GM12891 (cell line): ENCODE measurements around the gene PDE6B.

ENCODE experiments used
- DNase-seq: peaks from one replicate; pipeline ENCODE4 v3.0.0; 2011; ENCODE audit warnings: low spot score; ENCODE audit not compliant: insufficient read length
- FAIRE-seq: peaks from 2 replicates; lab custom pipeline; 2011; peaks lifted over from hg19 to GRCh38; lab: Jason Lieb, UNC
- PAX5 ChIP-seq: IDR thresholded peaks from 2 replicates; pipeline ENCODE4 v1.6.1; 2011; ENCODE audit warnings: low read length, moderate library complexity, mild to moderate bottlenecking; ENCODE audit not compliant: insufficient read depth, severe bottlenecking
- POLR2A ChIP-seq: IDR thresholded peaks from 2 replicates; pipeline ENCODE4 v1.6.1; 2011; ENCODE audit warnings: low read depth, low read length, control low read depth
- POLR2AphosphoS5 ChIP-seq: IDR thresholded peaks from 2 replicates; pipeline ENCODE4 v1.6.1; 2011; ENCODE audit warnings: low read depth, low read length, control low read depth
- POU2F2 ChIP-seq: IDR thresholded peaks from 2 replicates; pipeline ENCODE4 v1.6.1; 2011; ENCODE audit warnings: low read depth, mild to moderate bottlenecking, control low read depth, low read length, moderate library complexity
- SPI1 ChIP-seq: IDR thresholded peaks from 2 replicates; pipeline ENCODE4 v1.6.1; 2011; ENCODE audit warnings: low read depth, low read length, control low read depth
- TAF1 ChIP-seq: IDR thresholded peaks from 2 replicates; pipeline ENCODE4 v1.6.1; 2011; ENCODE audit warnings: low read depth, low read length, control low read depth

The PDE6B gene

DNA sequence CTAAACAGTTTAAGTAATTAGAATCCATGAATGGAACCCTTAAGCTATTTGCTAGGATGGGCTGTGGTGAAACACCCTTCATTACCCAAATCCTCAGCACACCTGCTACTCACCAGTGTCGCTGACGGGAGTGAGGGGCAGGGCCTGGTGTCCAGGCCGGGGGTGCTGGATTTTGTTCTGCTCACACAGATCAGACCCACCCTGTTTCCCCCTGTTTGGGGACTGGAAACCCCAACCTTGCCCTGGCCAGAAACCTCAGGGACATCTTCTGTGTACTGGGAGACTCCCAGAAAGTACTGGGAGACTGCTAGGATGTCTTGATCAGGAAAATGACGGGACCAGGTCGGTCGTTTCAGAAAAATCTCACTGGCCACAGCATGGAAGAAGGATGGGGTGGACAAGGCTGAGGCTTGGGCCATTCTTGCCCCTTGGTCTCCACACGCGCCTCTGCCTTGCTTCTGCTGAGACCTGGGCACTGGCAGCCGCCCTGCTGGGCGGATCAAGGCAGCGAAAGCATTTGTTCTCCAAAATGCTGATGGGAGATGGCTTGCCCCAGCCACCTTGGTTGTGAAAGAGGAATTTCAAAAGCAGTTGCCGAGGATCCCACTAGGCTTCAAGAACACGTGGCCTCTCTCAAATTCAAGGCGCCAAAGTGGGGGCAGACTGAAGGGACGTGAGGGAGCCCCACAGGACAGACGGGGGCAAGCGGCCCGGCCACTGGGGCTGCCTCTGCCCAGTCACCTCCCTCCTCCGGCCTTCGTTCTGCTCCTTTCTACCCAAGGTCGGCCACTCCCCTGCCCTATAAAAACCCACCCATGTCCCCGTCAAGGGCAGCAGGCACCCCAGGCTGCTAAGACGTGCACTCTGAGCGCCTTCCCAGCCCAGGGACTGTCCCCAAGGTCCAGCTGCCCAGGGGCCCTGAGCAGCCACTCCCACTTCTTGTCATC, 23.5 kb upstream of the PDE6B start:
- TF ChIP-seq TAF1 (no peak), POLR2A (no peak), PAX5 (no peak), SPI1 (no peak), POLR2AphosphoS5 (no peak), POU2F2 (no peak)
- no peak for DNase-seq

DNA sequence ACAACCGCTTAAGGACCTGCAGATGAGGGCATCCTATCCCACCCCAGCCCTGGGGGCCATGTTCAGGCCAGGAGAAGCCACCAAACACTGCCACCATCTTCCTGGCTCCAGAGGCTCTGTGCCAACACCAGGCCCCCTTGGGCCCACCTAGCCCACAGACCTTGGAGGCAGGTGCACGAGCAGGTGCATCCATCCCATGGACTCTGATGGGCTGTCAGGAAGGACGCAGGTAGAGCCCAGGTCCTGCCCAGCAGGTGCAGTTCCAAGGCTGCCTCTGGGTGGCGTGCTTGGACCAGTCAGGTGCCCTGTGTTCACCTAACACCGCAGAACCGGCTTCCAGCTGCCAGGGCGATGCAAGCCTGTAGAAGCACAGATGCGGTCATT, 22.8 kb upstream of the PDE6B start:
- DNase-seq = no peak

More for the DNA sequence above, 23.5 kb upstream of the PDE6B start:
- FAIRE-seq = no peak

DNA sequence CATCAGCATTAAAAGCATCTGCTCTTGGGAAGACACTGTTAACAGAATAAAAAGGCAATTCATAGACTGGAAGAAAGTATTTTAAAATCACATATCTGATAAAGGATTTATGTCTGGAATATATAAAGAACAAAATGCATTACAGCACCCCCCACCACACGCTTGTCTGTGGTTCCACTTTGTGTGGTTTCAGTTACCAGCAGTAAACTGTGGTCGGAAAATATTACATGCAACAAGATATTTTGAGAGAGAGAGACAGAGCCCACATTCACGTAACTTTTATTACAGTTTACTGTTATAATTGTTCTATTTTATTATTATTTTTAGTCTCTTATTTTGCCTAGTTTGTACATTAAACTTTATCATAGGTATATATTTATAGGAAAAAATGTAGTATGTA, 21.2 kb upstream of the PDE6B start:
- TF ChIP-seq POLR2AphosphoS5 (no peak), POU2F2 (no peak), PAX5 (no peak), POLR2A (no peak), SPI1 (no peak), TAF1 (no peak)
- DNase-seq (no peak), FAIRE-seq (no peak)

More for the DNA sequence above, 22.8 kb upstream of the PDE6B start:
- no peak for FAIRE-seq
- TF ChIP-seq POLR2AphosphoS5 = no peak
- TF ChIP-seq SPI1 = no peak
- TF ChIP-seq POU2F2 = no peak
- TF ChIP-seq TAF1 = no peak
- TF ChIP-seq POLR2A = no peak
- TF ChIP-seq PAX5 = no peak

DNA sequence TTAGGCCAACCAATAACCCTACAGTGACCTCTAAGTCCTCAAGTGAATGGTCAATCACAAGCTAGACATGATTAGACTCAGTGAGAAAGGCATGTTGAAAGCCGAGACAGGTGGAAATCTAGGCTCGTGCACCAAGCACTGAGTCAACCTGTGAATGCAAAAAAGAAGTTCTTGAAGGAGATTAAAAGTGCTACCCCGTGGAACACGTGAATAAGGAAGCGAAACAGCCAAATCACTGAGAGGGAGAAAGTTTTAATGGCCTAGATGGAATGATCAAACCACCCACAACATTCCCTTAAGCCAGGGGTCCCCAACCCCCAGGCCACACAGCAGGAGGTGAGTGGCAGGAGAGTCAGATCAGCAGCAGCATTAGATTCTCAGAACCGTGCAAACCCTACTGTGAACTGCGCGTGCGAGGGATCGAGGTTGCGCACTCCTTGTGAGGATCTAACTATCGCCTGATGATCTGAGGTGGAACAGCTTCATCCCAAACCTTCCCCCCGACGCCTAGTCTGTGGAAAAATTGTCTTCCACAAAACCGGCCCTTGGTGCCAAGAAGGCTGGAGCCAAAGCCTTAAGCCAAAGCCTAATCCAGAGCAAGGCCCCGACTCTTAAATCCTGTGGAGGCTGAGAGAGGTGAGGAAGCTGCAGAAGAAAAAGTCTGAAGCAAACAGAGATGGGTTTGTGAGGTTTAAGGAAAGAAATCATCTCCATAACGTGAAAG, 19.5 kb upstream of the PDE6B start:
- no peak for DNase-seq
- no peak for TF ChIP-seq POLR2AphosphoS5
- 0 out of 2 replicates have a peak, but pooled peaks have one; percentile 15 for TF ChIP-seq SPI1
- no peak for TF ChIP-seq POLR2A
- no peak for TF ChIP-seq PAX5
- TF ChIP-seq TAF1 = no peak
- no peak for TF ChIP-seq POU2F2
- no peak for FAIRE-seq

DNA sequence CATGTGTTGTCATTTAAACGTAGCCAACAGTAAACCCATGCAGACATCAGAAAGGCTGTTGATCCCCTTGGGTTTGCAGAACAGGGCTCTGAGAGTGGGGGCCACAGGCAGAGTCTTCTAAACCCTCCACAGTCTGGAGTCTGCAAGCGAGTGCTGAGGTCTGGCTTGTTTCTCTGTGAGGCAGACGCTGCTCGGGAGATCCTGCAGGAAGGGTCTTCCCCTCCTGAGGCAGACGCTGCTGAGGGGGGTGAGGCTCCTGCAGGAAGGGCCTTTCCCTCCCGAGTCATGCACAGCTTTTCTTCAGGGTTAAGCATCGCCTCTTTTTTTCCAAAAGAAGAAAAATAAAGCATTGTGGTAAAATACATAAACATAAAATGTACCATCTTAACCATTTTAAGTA, 17.1 kb upstream of the PDE6B start:
- TF ChIP-seq POLR2A (no peak), POU2F2 (no peak), TAF1 (no peak)
- DNase-seq (no peak), FAIRE-seq (no peak)

DNA sequence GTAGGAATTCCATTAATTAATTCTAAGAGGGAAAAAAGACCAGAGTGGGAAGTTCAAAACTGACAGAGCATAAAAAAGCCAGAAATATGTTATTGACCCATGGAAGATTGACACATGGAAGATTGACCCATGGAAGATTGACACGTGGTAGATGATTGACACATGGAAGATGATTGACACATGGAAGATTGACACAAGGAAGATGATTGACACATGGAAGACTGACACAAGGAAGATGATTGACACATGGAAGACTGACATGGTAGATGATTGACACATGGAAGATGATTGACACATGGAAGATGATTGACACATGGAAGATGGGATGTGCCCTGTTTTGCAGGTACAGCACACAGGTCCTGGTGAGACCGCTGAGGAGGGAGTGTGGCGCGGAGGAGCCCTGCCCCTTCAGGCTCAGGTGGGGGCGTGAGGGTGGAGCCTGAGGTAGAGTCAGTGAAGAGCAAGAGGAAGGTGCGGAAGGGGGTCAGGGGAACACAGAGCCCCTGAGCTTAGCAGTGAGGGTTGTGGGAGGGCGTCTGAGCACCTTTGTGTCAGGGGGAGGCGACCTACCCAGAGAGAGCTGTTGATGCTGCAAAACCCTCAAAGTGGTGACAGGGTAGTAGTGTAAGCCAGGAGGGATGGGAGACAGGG, 15.8 kb upstream of the PDE6B start:
- TF ChIP-seq POLR2AphosphoS5 = no peak
- no peak for TF ChIP-seq SPI1
- no peak for TF ChIP-seq TAF1
- TF ChIP-seq POU2F2 = no peak
- TF ChIP-seq POLR2A = no peak
- TF ChIP-seq PAX5 = no peak
- DNase-seq (no peak), FAIRE-seq (no peak)

DNA sequence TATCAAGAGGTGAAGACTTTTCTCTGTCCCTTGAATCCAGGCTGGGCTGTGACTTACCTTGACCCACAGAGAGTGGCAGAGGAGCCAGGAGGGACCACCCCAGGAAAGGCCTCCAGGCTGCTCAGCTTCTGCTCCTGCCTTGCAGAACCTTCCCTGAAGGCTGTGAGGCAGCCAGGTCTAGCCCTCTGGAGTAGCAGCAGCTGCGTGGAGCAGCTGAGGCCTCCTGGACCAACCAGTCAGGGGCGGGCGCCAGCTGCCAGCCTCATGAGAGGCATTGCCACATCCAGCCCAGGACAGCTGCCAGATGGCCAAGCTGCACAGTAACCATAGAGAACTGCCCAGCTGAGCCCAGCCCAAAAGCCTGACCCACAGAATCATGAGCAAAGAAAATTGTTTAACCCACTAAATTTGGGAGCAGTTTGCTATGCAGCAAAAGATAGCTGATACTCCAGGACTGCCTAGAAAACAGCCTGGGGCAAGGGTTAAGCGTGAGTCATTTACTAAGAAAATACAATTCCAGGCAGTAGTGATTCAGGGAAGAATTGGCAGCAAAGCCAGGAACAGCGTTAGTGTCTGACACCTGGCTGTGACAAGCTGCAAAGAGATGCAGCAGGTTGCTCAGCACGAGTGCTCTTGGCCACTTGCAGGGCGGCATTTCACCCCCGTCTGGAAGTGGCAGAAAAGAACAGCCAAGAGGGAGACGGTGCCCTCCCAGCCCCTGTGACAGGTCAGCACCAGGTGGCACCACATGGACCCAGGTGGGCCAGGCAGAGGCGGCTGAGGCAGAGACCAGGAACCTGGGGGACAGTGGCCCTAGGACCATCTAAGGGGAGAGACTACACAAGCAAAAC, 14.7 kb upstream of the PDE6B start:
- DNase-seq = no peak
- no peak for TF ChIP-seq POLR2A
- no peak for TF ChIP-seq SPI1
- TF ChIP-seq TAF1 = no peak
- no peak for TF ChIP-seq POLR2AphosphoS5
- no peak for TF ChIP-seq POU2F2
- no peak for TF ChIP-seq PAX5
- FAIRE-seq = no peak

DNA sequence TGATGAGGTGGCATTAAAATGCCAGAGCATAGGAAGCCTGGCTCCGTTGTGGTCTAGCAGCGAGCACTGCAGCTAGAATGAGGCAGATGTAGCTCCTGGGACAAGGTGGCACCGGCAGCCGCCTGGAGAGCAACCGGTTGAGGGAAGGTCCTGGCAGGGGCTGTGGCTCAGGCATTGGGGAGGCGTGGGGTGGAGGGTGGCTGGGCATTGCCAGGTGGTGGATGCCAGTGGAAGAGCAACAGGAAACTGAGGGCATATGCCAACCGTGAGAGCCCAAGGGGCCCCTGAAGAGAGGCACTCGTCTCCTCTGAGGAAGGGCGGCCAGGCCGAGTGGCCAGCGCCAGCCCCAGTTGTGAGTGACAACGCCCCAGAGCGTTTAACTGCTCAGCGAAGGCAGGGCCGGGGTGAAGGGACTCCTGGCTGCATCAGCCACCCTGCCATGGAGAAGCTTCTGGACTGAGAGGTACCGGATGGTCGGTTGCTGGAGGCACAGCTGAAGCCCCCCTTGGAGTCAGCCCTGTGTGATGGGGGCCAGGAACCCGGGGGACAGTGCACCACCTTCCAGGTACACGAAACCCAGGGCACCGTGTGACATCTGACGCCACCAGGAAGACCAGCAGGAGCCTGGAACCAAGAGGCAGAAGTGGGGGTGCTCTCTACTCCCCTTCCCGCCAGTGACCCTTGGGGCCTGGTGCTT, 13.2 kb upstream of the PDE6B start:
- FAIRE-seq = no peak
- DNase-seq = no peak
- TF ChIP-seq TAF1 (no peak), POLR2AphosphoS5 (no peak), PAX5 (no peak), SPI1 (no peak), POLR2A (no peak), POU2F2 (no peak)

DNA sequence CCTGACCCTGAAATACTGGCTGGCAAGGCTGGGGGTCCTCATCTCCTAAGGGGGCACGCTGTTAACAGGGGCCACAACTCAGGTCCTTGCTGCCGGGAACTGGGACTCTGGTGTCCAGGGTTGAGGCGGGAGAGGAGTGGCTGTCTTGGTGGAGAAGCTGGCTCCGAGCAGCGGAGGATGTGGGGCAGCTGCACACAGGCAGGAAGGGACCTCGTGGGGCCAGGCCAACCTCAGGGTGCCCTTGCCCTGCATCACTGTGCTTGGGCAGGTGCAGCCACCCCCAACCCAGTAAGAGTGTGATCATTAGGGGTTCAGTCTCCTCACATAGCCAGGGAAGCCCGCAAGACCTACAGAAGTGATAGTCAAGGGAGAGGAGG, 12.6 kb upstream of the PDE6B start:
- no peak for FAIRE-seq
- no peak for TF ChIP-seq TAF1
- no peak for DNase-seq
